GM12875 (cell line): ENCODE results near the gene KCNH2.

ENCODE experiments used
- H3K4me3 ChIP-seq: one replicate; pipeline ENCODE4 v1.5.1; 2011; ENCODE audit warnings: low read depth, low read length, control low read depth
- TF ChIP-seq, protein P1 (sequence below): IDR thresholded peaks from 2 replicates; pipeline ENCODE4 v1.5.1; 2011; ENCODE audit warnings: low read depth, mild to moderate bottlenecking, control low read depth, inconsistent platforms, low read length, moderate library complexity, borderline replicate concordance; ENCODE audit not compliant: insufficient read depth

The KCNH2 gene

GRCh38 chr7:151006590-151007300, 28.6 kb upstream of the KCNH2 start:
- no peak overlapping the region for H3K4me3 ChIP-seq
- TF ChIP-seq, protein P1, sequence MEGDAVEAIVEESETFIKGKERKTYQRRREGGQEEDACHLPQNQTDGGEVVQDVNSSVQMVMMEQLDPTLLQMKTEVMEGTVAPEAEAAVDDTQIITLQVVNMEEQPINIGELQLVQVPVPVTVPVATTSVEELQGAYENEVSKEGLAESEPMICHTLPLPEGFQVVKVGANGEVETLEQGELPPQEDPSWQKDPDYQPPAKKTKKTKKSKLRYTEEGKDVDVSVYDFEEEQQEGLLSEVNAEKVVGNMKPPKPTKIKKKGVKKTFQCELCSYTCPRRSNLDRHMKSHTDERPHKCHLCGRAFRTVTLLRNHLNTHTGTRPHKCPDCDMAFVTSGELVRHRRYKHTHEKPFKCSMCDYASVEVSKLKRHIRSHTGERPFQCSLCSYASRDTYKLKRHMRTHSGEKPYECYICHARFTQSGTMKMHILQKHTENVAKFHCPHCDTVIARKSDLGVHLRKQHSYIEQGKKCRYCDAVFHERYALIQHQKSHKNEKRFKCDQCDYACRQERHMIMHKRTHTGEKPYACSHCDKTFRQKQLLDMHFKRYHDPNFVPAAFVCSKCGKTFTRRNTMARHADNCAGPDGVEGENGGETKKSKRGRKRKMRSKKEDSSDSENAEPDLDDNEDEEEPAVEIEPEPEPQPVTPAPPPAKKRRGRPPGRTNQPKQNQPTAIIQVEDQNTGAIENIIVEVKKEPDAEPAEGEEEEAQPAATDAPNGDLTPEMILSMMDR: no peak

DNA sequence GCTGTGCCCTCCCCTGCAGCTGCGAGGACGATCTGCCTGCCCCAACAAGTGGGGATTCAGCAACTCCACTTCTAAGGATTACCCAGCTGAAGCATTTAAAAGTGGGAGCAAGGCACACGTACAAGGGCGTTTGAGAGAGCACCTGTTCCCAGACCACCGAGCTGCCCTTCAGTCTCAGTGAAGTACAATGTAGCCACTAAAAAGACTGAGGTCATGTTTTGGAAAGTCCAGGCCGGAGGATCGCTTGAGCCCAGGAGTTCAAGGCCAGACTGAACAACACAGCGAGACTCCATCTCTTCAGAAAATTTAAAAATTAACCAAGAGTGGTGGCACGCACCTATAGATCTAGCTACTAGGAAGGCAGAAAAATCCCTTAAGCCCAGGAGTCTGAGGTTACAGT, 27.4 kb upstream of the KCNH2 start:
- no peak overlapping the region for H3K4me3 ChIP-seq
- TF ChIP-seq, protein P1: no peak

GRCh38 chr7:151003572-151003971, 25.5 kb upstream of the KCNH2 start:
- TF ChIP-seq, protein P1: no peak
- no peak overlapping the region for H3K4me3 ChIP-seq

- TF ChIP-seq, protein P1: no peak
- no peak overlapping the region for H3K4me3 ChIP-seq
Measured at GRCh38 chr7:151001546-151001945, 23.4 kb upstream of the KCNH2 start.

- TF ChIP-seq, protein P1: no peak
- H3K4me3 ChIP-seq: no peak overlapping the region
Measured at GRCh38 chr7:151000897-151001495, 22.9 kb upstream of the KCNH2 start.

GRCh38 chr7:150999497-151000230, 21.5 kb upstream of the KCNH2 start:
- TF ChIP-seq, protein P1: no peak
- no peak overlapping the region for H3K4me3 ChIP-seq

DNA sequence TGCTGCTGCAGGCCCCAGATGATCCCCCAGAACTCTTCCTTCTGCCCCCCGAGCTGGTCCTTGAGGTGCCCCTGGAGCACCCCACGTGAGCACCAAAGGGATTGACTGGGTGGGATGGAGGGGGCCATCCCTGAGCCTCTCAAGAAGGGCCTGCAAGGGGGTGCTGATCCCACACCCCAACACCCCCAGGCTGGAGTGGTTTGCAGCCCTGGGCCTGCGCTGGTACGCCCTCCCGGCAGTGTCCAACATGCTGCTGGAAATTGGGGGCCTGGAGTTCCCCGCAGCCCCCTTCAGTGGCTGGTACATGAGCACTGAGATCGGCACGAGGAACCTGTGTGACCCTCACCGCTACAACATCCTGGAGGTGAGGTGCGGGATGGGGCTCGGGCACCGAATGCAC, 20.9 kb upstream of the KCNH2 start:
- TF ChIP-seq, protein P1: no peak
- H3K4me3 ChIP-seq: no peak overlapping the region
